Kidney epithelial cell (primary cell): ENCODE data around the gene SCLY. TPM values are rescaled to one million over a fixed set of nuclear protein-coding genes. Genes with fewer than 3 reads are reported as not detected.

Experiments
- DNase-seq: peaks from one replicate; pipeline ENCODE4 v3.0.0-alpha.2; 2010; ENCODE audit warnings: low read depth
- H3K27me3 ChIP-seq: 2 replicates; pipeline ENCODE4 v1.6.0; 2011; ENCODE audit warnings: low read length; ENCODE audit not compliant: control insufficient read depth, insufficient read depth
- H3K36me3 ChIP-seq: 2 replicates; pipeline ENCODE4 v1.5.1; 2011; ENCODE audit warnings: low read length; ENCODE audit not compliant: control insufficient read depth, insufficient read depth
- H3K4me3 ChIP-seq: 2 replicates; pipeline ENCODE4 v1.5.1; 2011; ENCODE audit warnings: low read depth, mild to moderate bottlenecking, control low read depth, low read length
- CTCF ChIP-seq: IDR thresholded peaks from 2 replicates; pipeline ENCODE4 v1.5.1; 2011; ENCODE audit warnings: mild to moderate bottlenecking, moderate library complexity, low read length, control low read depth, inconsistent platforms; ENCODE audit not compliant: insufficient read depth, poor library complexity, severe bottlenecking
- total RNA-seq: library from RNA; depleted of rRNA; stranded (reverse); fragments of >200 nt; gene quantifications from 2 replicates; pipeline ENCODE4 v1.2.3, GENCODE V29; 2015

The SCLY gene
- total RNA-seq, 1 donor from 2014 or later, result 32.1 TPM

DNA sequence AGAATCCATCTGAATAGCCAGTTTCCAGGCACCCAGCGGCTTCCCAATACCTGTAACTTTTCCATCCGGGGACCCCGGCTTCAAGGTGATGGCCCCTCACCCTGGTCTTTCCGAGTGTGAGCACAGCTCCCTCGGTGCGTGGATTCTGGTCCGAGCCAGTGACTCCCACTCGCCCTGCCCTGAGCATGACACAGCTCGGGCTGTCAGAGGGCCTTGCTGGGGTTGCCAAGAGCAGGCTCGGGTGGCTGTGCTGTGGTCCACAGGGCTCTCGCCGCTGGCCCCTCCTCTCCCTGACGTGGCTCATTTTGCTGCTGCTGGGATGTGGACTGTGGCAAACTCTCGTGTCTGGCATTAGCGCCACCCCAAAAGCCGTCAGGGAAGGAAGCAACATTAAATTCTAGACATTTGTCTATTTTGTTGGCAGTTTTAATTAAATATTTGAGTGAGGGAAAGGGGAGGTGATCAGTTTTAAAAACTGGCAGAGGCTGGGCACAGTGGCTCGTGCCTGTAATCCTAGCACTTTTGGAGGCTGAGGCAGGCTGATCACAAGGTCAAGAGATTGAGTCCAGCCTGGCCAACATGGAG lies 33.7 kb downstream of the SCLY start:
- H3K27me3 ChIP-seq, result no peaks in the 10 kb centered on the region
- no peaks in the 10 kb centered on the region for H3K36me3 ChIP-seq
- no peak overlapping the region for H3K4me3 ChIP-seq
- DNase-seq, result no peak
- TF ChIP-seq CTCF, result no peak

DNA sequence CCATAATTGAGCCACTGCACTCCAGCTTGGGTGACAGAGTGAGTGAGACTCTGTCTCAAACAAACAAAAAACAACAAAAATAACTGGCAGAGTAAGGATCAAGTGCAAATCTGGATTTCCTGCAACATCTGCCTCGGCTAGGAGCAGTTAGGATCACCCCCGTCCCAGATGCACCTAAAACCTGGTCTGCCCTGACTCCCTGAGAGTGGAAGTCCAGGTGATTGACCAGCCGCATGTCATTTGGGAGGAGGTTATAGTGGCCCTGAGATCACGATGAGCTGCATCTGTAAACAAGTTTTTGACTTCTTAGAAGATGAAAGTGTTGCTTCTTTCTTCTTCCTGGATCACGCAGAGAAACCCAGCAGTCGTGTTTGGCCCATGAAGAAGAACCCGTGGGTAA lies 34.3 kb downstream of the SCLY start:
- Histone ChIP-seq H3K36me3 (no peaks in the 10 kb centered on the region), H3K4me3 (no peak overlapping the region), H3K27me3 (no peaks in the 10 kb centered on the region)
- DNase-seq, result no peak
- no peak for TF ChIP-seq CTCF

- Histone ChIP-seq H3K36me3 (no peaks in the 10 kb centered on the region), H3K4me3 (no peak overlapping the region), H3K27me3 (peaks cover 2% of the 10 kb centered on the region)
- no peak for TF ChIP-seq CTCF
- DNase-seq, result no peak
Measured at GRCh38 chr2:238096311-238097011, 35.7 kb downstream of the SCLY start.

- H3K27me3 ChIP-seq, result peaks cover 5% of the 10 kb centered on the region
- H3K4me3 ChIP-seq, result no peak overlapping the region
- H3K36me3 ChIP-seq, result no peaks in the 10 kb centered on the region
- no peak for DNase-seq
- TF ChIP-seq CTCF, result no peak
Measured at GRCh38 chr2:238097201-238097987, 36.6 kb downstream of the SCLY start.

- Histone ChIP-seq H3K4me3 (no peak overlapping the region), H3K36me3 (no peaks in the 10 kb centered on the region), H3K27me3 (peaks cover 5% of the 10 kb centered on the region)
- no peak for TF ChIP-seq CTCF
- peak; percentile 25 for DNase-seq
Measured at GRCh38 chr2:238097988-238098871, 37.4 kb downstream of the SCLY start.
